HPDE6-E6E7 (cell line): ENCODE data around the gene PJVK.
"Not testable (repeated sequence)": the region's sequence is repeated elsewhere in the genome, so short reads cannot be mapped to it uniquely, and the experiment has no call there.

Source experiments
- DNase-seq: peaks from one replicate; pipeline ENCODE4 v3.0.0; 2011; ENCODE audit warnings: missing footprints; ENCODE audit errors: extremely low spot score

Gene PJVK

DNA sequence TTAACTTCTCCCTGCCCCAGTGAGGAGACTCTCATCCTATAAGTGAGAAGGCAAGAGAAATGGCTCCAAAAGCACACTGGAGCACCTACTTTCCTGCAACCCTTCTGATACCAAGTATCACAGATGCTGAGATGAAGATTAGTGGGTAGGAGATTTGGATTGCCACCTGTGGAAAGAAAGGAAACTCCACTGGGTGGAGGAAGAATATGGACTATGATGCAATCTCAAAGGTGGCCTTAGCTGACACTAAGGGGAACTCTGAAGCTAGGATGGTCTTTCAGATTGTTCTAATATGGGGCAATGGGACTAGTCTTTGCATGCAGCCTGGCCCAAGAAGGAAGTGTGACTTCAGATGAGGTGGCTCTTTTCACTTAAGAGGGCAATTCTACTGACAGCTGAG, 21.8 kb upstream of the PJVK start:
- no peak for DNase-seq

DNA sequence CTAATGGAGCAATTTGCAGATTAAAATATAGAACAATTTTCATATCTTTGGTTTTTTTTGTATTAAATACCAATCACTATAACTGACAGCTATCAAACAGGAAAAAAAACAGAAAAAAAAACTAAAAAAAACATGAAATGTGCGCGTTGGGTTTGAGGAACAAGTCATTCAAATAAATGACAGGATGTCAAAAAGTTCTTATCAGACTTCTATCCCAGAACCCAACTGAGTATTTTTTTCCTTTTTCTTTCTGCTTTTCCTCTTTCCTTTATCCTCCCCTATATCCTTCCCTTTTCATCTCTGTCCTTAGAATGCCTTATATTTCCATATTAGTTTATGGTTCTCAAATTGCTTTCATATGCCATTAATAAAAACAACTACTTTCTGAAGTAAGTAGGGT, 14.5 kb upstream of the PJVK start:
- DNase-seq, result no peak

DNA sequence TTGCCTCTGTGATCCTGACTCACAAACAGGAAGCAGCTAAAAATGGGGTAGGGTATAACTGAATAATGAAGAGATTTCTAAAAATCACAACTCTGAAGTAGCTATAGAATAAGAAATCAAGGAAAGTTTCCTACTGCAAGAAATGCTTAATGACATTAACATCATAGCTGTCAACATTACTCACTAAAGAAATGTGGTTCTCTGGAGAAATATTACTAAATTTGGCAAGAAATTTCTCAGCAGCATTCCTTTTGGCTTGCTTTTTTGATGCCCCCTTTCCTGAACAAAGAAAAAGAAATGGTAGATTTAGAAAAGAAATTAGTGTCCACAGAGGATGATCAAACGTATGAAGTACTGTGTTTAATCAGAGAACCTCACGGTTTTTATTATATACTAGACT, 9.8 kb upstream of the PJVK start:
- DNase-seq, result no peak

GRCh38 chr2:178448968-178449661, 2.1 kb upstream of the PJVK start:
- no peak for DNase-seq

- peak; percentile 10 for DNase-seq
These were observed 1.3 kb upstream of the PJVK start for GRCh38 chr2:178449700-178450523.

DNA sequence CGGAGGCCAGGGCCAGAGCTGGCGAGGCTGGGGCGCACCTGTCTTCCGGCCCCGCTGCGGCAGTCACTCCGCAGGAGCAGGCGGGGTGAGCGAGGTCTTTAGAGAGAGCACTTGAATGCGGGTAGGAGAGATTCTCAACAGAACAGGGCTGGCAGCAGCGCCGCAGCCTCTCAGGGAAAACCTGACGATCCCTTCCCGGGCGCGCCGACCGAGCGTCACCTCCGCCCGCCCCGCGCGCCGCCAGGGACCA, 729 bp upstream of the PJVK start:
- peak; percentile 52 for DNase-seq

GRCh38 chr2:178452334-178452733, 1.2 kb downstream of the PJVK start:
- no peak for DNase-seq

DNA sequence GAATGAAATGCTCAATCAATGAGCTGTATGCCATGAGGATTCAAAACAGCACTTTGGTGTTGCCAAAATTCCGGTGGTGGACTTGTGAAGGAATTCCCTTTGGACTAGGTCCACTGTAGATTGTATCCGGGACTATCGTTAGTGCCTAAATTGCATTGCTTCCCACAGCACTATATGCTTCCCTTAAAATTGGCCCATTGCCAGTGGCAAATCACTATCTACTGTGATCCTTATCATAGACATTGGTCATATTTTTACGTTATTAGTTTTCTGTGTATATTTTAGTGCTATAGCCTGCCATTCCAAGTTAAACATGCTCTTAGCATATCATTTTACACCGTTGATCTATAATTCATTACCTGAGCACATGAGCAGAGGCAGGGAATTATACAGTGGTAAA, 1.7 kb downstream of the PJVK start:
- DNase-seq, result no peak

DNA sequence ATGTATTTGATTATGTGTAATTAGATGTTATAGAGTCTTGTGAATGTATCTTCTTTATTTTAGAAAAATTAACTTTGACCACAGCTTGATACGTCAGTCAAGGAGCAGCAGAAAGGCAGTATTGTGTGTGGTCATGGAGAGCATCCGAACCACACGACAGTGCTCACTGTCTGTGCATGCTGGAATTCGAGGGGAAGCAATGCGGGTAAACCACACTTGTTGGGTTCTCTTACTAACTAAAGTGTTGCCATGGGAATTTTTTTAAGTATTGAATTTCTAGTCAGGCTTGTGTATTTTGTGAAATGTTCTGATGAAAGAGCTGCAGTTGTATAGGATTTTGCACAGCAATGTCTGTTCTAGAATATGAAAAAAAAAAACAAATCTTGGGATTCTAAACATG, 4.8 kb downstream of the PJVK start:
- DNase-seq, result no peak

DNA sequence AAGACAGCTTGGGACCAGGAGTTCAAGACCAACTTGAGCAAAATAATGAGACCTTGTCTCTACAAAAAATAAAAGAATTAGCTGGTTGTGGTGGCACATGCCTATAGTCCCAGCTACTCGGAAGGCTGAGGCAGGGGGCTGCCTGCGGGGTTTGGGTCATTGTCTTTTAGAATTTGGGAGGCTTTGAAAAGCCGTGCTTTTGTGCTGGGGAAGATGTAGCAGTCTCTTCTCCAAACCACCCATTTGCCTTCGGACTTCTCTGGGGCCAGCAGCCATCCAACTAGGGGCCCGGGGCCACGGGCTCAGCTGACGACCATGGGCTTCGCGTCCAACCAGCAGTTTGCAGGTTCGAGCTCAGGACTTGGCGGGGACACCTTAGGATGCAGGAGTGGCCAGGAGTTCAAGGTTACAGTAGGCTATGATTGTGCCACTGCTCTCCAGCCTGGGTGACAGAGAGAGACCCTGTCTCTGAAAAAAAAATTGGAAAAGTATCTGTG, 6.3 kb downstream of the PJVK start:
- DNase-seq, result no peak

DNA sequence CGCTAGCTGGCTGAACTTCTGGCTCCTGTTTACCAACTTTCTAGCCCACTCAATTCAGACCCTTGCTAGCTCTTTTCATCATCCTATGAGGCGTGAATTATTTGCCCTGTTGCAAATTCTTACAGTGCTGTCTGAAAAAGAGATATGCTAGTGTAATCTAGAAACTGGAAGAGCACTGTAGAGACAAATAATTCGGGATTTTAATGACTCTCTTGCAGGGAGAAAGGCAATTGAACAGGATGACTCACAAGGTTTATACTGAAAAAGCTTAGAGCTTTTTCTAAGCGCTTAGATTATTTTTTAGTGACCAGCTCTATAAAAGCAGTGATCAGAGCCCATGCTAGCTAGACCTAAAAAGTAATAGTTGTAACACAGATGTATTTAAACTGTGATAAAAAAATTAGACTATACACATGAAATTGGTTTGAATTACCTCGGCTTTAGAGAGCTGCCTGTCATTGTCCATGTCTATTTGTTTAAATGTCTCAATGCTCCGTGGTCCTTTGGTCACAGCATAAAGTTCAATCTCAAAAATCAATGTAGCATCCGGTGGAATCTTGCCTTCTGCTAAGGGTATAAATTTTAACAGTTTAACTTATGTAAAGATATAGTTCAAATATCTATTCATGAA, 18.2 kb downstream of the PJVK start:
- no peak for DNase-seq

DNA sequence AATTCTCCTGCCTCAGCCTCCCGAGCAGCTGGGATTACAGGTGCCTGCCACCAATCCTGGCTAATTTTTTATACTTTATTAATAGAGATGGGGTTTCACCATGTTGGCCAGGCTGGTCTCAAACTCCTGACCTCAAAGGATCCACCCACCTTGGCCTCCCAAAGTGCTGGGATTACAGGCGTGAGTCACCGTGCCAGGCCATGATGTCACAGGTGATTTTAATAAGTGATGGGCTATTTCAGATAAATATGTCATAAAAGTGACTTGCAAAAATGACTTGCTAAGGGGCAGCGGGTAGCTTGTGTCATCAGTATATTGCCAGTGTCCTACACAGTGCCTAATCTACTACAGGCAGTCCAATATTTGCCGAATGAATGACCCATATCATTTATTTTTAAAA, 20.1 kb downstream of the PJVK start:
- not testable (repeated sequence) for DNase-seq

DNA sequence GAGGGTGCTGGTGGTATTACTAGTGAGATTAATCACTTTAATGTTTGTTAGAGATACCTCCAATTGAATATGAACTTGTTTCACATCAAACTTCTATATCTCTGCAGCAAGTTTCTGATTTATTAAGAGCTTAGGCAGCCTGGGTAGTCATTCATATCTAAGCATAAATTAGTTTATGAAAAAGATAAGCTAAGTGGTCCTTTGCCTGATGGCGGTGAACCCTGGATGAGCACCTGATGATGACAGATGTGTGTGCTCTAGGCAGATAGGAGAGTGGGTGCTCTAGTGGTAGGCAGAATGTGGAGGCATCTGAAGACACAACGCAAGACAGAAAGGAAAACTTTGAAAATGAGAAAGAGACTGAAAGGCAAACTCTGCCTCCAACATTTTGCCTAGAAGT, 22.2 kb downstream of the PJVK start:
- no peak for DNase-seq

GRCh38 chr2:178473931-178474330, 22.8 kb downstream of the PJVK start:
- no peak for DNase-seq

DNA sequence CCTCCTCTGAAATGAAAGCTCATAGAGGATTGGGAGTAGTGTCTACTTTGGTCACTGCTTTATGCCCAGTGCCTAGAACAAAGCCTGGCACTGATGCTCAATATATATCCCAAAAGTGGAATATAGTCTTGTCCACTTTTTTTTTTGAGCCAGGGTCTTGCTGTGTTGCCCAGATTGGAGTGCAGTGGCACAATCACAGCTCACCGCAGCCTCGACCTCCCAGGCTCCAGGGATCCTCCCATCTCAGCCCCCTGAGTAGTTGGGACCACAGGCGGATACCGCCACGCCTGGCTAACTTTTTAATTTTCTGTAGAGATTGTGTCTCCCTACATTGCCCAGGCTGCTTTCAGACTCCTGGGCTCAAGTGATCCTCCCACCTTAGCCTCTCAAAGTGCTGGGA, 23.4 kb downstream of the PJVK start:
- no peak for DNase-seq

GRCh38 chr2:178476477-178476876, 25.3 kb downstream of the PJVK start:
- no peak for DNase-seq

DNA sequence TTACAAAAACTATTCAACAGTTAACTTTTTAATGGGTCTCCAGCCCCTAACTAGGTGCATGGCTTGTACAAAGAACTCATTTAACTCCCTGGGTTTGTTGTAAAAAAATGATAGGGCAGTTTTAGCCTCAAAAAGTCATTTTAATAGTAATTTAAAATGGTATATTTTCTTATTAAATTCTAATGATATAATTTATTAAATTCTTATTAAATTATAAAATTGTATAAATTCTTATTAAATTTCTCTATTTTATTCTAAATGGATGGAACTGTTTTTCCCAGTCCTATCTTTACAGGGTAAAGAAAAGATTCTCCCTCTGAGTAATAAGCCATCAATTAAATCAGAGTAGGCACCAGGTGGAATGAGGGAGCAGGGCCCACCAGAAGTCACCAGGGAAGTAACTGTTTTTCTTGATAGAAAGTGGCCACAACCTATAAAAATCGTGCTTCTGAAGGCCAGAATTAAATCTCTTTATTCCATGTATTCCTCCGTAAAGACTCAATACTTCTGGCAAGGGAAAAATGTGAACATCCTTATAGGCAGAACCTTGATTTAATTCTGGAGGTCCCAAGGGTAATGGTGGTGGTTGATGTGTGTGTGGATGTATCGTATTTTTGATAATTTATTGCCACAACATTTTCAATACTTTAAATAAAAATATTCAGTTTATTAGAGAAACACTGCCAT, 26.4 kb downstream of the PJVK start:
- DNase-seq, result no peak

DNA sequence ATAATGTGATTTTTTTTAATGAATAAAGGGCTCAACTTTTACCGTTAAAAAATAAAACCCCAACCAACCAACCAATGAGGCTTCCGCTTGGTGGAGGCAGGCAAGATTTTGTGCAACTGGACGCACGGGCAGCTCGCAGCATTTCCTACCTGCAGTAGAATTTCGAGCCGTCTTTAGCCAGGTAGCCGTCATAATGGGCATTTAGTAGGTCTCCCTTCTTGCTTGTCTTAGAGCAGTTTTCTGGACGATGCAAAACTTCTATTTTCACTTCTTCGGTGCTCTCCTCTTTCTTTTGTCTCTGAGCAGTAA, 26.9 kb downstream of the PJVK start:
- no peak for DNase-seq

GRCh38 chr2:178478439-178479274, 27.5 kb downstream of the PJVK start, which contains the start of gene FKBP7:
TSS of gene FKBP7 (minus strand) at chr2:178478600. CDS start at chr2:178478499, 101 bp downstream.
- DNase-seq, result peak; percentile 64

GRCh38 chr2:178479275-178479616, 28.1 kb downstream of the PJVK start:
- no peak for DNase-seq

DNA sequence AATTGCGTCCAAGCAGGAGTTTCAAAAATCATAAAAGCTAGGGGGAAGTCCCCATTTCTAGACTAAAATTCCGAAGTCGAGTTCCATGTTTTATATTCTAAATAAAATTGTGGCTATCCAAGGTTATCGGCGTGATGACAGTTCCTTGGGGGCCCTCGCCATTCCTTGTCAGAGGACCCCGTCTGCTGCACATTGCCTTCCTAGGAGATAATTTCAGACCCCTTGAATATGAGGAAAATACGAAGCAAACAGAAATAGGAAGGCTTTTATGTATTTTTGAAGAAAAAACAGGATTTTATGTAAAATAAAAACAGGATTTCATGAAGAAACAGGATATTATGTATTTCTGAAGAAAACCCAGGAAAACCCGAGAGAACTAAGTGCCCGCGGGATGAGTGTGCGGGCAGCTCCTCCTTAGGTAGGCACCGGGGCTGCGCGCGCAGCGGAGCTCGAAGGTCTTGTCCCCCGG, 28.6 kb downstream of the PJVK start:
- no peak for DNase-seq
